ENCODE results near the gene ATP11B. TPM values are rescaled to one million over a fixed set of nuclear protein-coding genes. Genes with fewer than 3 reads are reported as not detected.
A peak's percentile ranks its signal among the peaks of the same experiment; 100 is the strongest.

ATP11B gene
- total RNA-seq, 1 donor from 2014 or later = 58.7 TPM

DNA sequence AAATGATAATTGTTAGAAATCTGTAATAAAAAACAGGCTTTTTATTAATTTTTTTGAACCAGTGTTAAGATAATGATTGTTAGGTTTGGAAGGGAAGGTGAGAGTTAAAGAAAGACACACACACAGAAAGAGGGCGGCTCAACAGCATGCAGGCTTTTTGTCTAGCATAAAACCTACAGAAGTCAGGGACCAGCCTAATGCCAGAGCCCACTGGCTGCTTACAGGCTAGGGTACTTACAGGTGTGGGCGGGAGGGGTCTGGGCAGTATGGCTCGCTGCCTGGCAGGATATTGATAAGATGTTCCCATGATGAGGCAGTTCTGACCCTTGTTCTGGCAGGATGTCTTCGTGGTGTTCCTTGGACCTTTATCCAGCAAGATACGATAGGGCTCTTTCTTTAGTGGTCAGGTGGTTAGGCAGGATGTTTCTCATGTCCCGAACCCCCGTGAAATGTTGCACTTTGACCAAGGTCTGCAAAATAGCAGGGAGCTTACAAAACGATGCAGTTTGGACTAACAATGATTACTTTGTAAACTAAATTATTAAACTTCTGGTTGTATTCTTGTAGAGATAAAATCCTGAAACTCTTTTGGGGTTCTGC is 102.3 kb downstream of the ATP11B start:
- DNase-seq (ENCODE audit: low spot score) (no peak), ATAC-seq (no peak)
- intact Hi-C loops (cut with DNase I) = no loop called here

DNA sequence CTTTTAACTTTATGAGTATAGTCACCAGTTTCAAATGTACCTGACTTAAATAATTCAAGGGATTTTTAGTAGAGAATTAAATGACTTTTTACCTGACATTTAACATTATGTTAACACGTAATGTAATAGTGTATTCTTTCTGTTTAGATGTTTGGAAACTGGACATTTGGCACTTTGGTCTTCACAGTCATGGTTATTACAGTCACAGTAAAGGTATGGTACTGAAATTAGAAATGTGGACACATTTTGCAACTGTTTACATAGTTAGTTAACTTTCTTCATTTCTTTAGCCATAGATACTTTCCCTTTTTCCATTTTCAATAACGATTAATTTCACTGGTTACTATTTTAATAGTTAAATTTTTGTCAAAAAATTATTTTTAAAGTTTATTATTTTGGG is 103.2 kb downstream of the ATP11B start:
- DNase-seq (ENCODE audit: low spot score) (no peak), ATAC-seq (no peak)
- intact Hi-C loops (cut with DNase I) = no loop called here

DNA sequence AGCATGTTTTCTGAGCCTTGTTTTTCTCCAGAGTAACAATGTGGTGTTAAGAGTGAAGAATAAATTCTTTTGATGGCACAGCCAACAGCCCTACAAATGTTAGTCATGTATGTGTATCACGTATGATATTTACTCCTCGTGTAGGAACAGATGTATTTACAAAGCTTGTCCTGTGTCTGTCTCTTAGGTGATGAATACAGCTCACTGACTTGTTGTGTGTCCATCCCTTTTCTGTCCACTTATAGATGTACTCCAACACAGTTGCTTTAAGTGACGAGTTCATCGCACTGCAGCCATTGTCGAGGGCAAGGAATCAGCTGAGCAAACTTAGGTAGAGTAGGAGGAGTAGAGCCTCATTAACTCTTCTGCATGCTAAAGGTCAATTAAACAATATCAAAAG is 108.9 kb downstream of the ATP11B start:
- ATAC-seq = no peak

DNA sequence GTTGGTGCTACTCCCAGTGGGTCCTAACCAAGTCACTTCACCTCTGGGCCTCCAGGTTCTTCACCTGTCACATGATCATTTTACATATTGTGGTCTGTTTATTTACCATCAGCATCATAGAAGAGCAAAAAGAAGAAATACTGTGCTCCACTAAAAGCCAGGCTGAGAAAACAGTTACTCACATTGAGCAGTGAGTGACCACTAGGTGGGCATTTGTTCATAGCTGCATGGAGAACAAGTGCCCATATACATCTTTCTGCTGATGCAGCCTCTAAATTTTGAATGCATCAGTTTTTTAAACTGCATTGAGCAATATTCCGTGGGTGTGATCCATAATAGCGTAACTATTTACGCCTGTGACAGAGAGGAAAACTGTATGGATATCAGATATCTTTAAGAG is 110.9 kb downstream of the ATP11B start:
- DNase-seq (ENCODE audit: low spot score) = no peak
- no peak for ATAC-seq
- intact Hi-C loops (cut with DNase I) = no loop called here

More for the DNA sequence above, 108.9 kb downstream of the ATP11B start:
- no peak for DNase-seq (ENCODE audit: low spot score)
- intact Hi-C loops (cut with DNase I) = no loop called here

DNA sequence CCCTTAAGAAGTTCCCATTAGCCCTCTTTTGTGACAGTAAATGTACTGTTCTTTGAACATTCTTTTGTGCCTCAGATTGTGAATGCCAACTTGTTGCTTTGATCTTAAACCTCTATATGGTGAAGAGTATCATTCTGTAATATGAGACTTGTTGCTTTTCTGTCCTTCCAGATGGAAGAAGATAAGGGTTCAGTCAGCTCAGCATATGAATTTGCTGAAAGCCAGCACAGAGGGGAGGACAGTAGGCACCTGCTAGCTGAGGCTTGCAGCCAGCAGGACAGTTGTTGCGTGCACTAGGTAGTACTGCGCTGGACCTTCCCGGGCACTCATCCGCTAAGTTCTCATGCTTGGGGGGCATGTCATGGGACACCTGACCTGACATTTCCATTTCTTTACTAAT is 112.3 kb downstream of the ATP11B start:
- DNase-seq (ENCODE audit: low spot score) = no peak
- intact Hi-C loops (cut with DNase I) = no loop called here
- no peak for ATAC-seq

DNA sequence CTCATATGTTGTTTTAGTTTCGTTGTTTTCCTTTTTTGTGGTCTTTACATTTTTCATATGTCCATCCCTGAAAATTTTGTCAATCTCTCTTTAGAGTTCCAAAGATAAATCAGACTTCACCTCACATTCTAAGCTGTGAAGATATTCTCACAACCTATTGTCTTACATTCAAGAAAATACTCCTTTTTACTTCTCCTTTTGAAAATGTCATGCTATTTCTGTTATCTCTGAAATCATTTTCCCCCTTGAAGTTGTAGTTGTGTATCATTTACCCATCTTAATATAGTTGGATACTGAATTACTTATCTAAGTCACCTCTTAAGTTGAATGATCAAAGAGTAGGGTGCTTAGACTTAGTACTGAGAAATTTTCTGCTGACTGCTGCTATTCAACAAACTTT is 112.7 kb downstream of the ATP11B start:
- no peak for ATAC-seq
- intact Hi-C loops (cut with DNase I) = no loop called here

DNA sequence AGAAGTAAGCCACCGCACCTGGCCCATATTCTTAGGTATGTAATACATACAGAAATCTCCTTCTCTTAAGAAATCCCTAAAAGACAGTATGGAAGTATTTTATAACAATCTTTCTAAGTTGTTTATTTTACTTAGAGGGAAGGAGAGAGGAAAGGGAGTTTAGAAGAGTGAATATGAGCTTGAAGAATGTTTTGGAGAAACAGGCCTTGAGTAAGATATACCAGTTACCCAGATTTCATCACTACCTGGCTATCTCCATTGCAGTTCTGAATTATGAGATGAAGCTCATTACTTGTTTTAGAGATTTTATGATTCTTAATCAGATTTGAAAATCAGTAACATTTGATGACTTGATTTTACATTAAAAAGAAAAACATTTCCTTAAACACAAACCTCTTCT is 115.2 kb downstream of the ATP11B start:
- no peak for ATAC-seq
- intact Hi-C loops (cut with DNase I) = no loop called here
- DNase-seq (ENCODE audit: low spot score) = no peak

More for the DNA sequence above, 112.7 kb downstream of the ATP11B start:
- DNase-seq (ENCODE audit: low spot score) = no peak

DNA sequence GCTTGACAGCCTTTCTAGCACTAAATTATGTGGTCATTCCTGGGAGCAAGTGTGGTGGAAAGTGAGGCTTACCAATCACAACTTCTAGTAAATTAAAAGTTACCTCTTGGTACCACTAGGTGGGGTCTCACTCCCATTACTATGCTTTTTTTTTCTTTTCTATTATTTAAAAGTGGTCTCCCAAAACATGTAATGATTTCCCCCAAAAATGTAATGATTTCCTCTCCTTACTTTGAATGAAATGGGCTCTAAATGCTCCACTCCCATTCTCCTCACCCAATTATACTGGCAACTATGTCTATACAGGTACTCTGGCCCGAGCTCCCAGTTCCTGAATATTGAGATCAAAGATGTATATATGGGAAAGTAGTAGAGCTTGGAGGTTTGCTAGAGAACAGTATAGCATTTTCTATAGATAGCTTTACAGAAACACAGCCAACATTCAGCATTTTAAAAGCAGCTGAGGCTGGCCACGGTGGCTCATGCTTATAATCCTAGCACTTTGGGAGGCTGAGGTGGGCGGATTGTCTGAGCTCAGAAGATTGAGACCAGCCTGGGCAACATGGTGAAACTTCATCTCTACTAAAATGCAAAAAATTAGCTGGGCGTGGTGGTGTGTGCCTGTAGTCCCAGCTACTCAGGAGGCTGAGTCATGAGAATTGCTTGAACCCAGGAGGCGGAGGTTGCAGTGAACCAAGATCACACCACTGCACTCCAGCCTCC is 116.2 kb downstream of the ATP11B start:
- intact Hi-C loops (cut with DNase I) = no loop called here
- no peak for DNase-seq (ENCODE audit: low spot score)
- ATAC-seq = no peak

DNA sequence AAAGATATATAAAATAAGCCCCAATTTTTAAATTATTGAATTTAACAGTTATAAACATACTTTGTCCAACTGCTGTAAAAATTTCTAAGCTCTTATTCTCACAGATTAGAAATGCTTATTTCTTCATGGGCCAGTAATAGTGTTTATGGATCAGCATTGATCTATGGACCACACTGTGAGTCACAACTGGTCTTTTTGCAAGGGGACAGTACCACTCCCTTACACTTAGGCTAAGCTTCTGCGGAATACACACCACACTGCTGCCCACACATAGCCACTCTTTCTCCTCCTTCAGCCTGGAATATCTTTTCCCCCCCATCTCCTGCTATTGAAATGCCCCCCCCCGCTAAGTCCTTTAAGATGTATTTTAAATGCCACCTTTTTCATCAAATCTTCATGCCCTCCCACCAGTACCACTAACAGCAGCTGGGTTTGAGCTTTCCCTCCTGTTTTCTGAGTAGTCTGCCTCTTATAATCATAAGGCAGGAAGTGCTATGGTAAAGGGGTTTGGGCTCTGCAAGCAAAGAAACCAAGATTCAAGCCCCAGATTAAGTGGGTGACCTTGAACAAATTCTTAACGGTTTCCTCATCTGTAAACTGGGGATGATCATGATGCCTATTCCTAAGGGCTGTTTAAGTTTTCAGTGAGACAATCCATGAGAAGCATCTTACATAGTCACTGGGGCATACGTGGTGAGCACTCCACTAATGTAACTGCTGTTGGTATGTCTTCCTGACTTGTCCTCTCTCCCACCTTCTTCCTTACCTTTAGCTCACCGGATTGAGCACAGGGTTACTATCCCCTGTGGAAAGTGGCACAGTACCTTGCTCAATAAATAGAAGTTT is 117.9 kb downstream of the ATP11B start:
- intact Hi-C loops (cut with DNase I) = no loop called here
- DNase-seq (ENCODE audit: low spot score) (no peak), ATAC-seq (no peak)

DNA sequence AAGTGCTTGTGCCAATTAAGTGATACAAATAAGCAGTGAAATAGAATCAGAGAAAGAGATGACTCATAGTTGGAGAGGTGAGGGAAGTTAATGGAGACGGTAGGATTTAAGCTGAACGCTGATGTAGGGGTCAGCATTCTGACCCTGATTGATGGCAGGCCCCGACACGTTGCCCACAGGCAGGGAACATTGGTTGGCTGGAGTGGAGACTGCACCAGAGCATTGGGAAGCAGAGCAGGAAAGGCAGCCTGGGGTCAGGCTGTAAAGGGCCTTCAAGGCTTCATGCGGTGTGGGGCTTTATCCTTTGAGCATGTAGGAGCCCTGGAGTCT is 118.4 kb downstream of the ATP11B start:
- intact Hi-C loops (cut with DNase I) = no loop called here
- no peak for DNase-seq (ENCODE audit: low spot score)
- no peak for ATAC-seq

DNA sequence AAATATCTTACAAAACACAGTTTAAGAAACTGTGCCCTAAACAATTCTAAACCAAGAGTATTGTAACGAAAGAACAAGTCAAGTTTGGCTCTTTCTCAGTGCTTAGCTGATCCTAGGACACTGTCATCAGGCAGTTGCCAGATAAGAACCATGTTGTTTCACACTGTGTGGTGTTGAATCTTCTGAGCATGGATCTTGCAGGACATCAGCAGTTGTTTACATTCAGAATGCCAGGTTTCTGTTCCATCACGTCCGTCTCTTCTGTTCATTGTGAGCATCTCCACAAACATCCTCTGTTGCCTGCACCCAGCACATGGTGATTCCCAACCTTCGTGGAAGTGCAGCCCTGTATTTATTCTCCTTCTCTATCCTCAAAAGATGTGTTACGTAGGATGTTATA is 119.2 kb downstream of the ATP11B start:
- intact Hi-C loops (cut with DNase I) = no loop called here
- ATAC-seq (no peak), DNase-seq (ENCODE audit: low spot score) (no peak)

DNA sequence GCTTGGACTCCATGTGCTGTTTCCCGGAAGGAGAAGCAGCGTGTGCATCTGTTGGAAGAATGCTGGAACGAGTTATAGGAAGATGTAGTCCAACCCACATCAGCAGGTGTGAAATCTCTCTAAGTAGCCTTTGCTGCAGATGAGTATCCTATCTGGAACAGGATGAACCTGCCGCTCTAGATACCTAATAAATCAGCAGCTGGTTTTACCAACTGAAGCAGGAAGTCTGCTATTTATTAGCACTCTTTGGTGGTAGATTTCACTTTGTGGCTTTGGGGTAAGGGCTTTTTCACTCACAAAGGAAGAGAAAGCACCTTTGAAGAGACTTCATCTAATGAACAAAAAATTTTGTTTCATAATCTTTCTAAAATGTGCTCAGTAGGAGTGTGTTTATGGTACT is 120.6 kb downstream of the ATP11B start:
- ATAC-seq = no peak
- DNase-seq (ENCODE audit: low spot score) = no peak
- intact Hi-C loops (cut with DNase I) = no loop called here

DNA sequence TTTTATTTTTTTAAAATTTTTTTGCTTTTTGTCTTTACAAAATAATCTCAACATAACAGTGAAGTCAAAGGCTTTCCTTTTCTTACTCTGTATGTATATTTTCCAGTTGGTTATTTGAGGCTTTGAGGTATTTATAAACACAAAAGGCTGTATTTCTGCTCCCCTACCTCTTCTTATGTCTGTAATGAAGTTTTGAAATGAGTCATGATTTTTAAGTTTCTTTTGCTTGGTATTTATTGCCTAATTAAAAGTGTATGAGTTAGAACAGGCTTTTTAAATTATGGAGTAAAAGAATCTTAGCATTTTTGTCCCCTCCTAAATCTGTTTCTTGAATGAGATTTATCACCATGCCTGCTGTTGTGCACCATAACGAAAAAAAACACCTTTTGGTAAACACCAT is 121.0 kb downstream of the ATP11B start:
- DNase-seq (ENCODE audit: low spot score) = no peak
- ATAC-seq = no peak
- intact Hi-C loops (cut with DNase I) = no loop called here

DNA sequence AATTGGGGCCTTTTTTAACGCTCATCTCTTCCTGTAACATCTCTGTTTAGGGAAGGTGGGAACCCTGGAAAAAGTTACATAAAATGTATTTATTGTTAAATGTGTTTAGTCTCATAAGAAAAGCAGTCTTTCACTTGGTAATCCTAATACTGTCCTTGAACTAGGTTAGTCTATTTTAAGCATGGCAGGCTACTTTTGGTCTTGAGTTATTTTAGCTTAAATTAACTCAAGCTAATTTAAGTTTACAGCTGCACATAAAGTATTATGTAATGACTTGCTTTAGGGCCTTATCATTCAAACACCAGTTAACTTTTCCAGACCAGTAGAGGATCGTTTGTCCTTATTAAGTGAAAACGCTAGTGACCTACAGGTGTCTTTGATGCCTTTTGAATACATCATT is 123.8 kb downstream of the ATP11B start:
- DNase-seq (ENCODE audit: low spot score) = no peak

DNA sequence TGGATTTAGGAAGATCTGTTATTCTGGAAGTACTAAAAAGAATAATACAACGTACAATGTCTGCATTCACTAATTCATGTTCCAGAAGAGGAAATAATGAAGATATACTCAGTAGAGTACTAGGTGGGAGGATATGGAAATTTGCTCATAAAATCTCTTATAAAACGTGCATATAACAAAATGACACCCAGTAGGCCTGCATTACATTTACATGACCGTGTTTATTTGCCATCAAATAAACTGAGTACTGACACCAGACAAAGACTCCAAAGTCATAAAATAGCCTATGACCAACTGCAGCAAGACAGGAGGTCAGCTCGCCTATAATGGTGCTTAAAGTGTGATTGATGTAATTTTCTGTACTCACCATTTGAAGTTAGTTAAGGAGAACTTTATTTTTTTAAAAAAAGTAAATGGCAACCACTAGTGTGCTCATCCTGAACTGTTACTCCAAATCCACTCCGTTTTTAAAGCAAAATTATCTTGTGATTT is 126.6 kb downstream of the ATP11B start:
- ATAC-seq (no peak), DNase-seq (ENCODE audit: low spot score) (no peak)
- intact Hi-C loops (cut with DNase I) = no loop called here

More for the DNA sequence above, 123.8 kb downstream of the ATP11B start:
- no peak for ATAC-seq
- intact Hi-C loops (cut with DNase I) = no loop called here

DNA sequence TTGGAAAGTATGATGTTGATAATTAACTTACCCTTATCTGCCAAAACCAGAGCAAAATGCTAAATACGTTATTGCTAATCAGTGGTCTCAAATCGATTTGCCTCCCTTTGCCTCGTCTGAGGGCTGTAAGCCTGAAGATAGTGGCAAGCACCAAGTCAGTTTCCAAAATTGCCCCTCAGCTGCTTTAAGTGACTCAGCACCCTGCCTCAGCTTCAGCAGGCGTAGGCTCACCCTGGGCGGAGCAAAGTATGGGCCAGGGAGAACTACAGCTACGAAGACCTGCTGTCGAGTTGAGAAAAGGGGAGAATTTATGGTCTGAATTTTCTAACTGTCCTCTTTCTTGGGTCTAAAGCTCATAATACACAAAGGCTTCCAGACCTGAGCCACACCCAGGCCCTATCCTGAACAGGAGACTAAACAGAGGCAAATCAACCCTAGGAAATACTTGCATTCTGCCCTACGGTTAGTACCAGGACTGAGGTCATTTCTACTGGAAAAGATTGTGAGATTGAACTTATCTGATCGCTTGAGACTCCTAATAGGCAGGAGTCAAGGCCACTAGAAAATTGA is 127.3 kb downstream of the ATP11B start:
- intact Hi-C loops (cut with DNase I) = no loop called here
- ATAC-seq (no peak), DNase-seq (ENCODE audit: low spot score) (no peak)

DNA sequence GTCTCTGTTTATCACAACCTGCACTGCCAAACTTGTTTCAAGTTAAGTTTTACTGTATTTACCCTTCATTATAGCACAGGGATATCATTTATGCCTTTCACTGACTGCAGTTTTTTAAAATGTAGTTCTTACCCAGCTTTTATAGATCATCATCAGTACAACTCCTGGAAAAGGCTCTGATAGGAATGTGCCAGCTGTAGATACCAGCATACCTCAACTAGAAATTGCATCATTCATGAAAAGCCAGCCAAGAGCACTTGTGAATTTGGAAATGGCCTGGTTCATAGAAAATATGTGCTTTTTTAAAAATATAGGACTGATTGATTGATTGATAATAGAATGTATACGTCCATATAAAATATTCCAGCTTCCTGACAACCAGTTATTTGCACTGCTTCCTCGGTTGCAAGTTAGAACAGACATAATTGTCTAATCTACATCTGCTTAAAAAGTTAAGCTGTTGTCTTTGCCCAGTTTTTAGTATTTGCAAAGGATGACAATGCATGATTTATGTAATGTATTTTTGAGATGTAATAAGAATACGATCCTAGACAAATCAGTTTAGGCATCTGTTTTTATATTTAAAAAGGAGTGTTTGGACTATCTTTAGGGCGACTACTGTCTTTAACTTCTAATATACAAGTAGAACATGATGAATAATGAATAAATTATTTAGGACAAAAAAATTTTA is 128.5 kb downstream of the ATP11B start:
- intact Hi-C loops (cut with DNase I) = no loop called here
- ATAC-seq (no peak), DNase-seq (ENCODE audit: low spot score) (no peak)

DNA sequence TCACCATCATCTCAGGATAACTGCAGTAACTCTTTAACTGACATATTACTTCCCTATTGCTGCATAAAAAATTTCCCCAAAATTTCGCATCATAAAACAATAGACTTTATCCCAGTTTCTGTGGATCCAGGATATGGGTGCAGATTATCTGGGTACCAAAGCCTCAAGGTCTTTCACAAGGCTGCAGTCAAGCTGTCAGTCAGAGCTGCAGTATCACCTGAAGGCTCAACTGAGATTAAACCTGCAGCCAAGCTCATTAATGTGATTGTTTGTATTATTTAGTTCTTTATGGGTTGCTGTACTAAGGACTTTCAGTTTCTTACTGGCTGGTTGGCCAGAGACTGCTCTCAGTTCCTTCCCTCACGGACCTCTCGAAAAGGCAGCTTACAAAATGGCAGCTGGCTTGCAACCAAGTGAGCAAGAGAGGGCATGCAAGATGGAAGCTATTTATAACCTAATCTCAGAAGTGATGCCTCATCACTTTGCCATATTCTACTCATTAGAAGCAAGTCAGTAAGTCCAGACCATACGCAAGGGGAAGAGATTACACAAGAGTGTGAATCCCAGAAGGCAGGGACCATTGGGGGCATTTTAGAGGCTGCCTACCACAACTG is 132.1 kb downstream of the ATP11B start:
- ATAC-seq = peak; percentile 46
- intact Hi-C loops (cut with DNase I) = no loop called here
- no peak for DNase-seq (ENCODE audit: low spot score)

DNA sequence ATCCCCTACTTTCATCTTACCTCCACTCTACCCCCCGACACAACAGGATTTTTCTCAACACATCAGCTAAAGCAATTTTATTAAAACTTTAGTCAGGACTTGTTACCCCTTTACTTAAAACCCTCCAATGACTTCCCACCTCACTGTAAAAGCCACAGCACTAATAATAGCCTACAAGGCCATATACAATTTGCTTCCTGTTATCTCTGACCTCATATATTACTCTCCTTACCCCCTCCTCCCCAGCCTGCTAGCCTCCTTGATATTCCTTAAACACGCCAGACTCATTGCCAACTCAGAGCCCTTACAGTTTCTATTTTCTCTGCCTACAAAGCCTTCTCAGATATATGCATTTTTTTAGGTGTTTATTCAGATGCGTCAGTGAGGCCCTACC is 132.6 kb downstream of the ATP11B start:
- DNase-seq (ENCODE audit: low spot score) = no peak
- no peak for ATAC-seq
- intact Hi-C loops (cut with DNase I) = no loop called here
